Measurements from ENCODE around the gene RAPGEF4. TPM values are rescaled to one million over a fixed set of nuclear protein-coding genes. Genes with fewer than 3 reads are reported as not detected.

Gene RAPGEF4
- total and polyA plus RNA-seq, 2 of the 8 experiments (the other 6 are each of a cell fraction or from before 2014, with no cell fraction given) = 1.2 to 2.6 TPM

- TF ChIP-seq RNF2 (IDR thresholded peaks at IDR 0.05; ENCODE audit: borderline replicate concordance, low read depth, low read length, missing control alignments, poor library complexity, severe bottlenecking) = no peak
- no peak for TF ChIP-seq KDM5A (IDR thresholded peaks at IDR 0.05; ENCODE audit: low read length)
- TF ChIP-seq CHD1 (IDR thresholded peaks at IDR 0.05; ENCODE audit: low read depth, low read length) = no peak
- no peak for TF ChIP-seq POLR2AphosphoS5 (IDR thresholded peaks at IDR 0.05; ENCODE audit: low read depth, low read length)
- TF ChIP-seq GABPA (IDR thresholded peaks at IDR 0.05; ENCODE audit: borderline replicate concordance, insufficient read depth, low read length) = no peak
- no peak for TF ChIP-seq USF2 (IDR thresholded peaks at IDR 0.05; ENCODE audit: low read length)
- no peak for TF ChIP-seq CTCF (IDR thresholded peaks at IDR 0.05; ENCODE audit: control extremely low read depth in 1 of 3, insufficient read depth in 1 of 3, low read depth in 1 of 3, low read length in 3 of 3)
- TF ChIP-seq RXRA (IDR thresholded peaks at IDR 0.05; ENCODE audit: insufficient read depth, low read depth, low read length) = no peak
These were observed 260.8 kb downstream of the RAPGEF4 start (continued) for GRCh38 chr2:172996387-172996961.

Measured in H1 (cell line).